ENCODE results near the gene YEATS2.

YEATS2 gene

GRCh38 chr3:183815951-183816475 is 118.4 kb downstream of the YEATS2 start:
- no peak overlapping the region for H3K27ac ChIP-seq
- intact Hi-C loops (cut with DNase I; ENCODE audit: low total_unique reads), result no loop called here
- no peaks in the 10 kb centered on the region for H3K27me3 ChIP-seq
- peak in 1 of 2 donors; percentile 28 for DNase-seq
- no peaks in the 10 kb centered on the region for H3K4me1 ChIP-seq
- H3K4me3 ChIP-seq, result no peak overlapping the region
- H3K9me3 ChIP-seq, result no peaks in the 10 kb centered on the region
- peaks cover 8 to 48% (median 16%) of the 10 kb centered on the region in 3 donors for H3K36me3 ChIP-seq
- TF ChIP-seq CTCF (IDR thresholded peaks at IDR 0.05), result no peak

GRCh38 chr3:183816681-183817510 is 119.3 kb downstream of the YEATS2 start:
- no peaks in the 10 kb centered on the region for H3K9me3 ChIP-seq
- H3K4me1 ChIP-seq, result no peaks in the 10 kb centered on the region
- no peak for TF ChIP-seq CTCF (IDR thresholded peaks at IDR 0.05)
- DNase-seq, result peak in 1 of 2 donors; percentile 54
- no peak overlapping the region for H3K4me3 ChIP-seq
- no peaks in the 10 kb centered on the region for H3K27me3 ChIP-seq
- H3K36me3 ChIP-seq, result peaks cover 8 to 39% (median 8%) of the 10 kb centered on the region in 3 donors
- intact Hi-C loops (cut with DNase I; ENCODE audit: low total_unique reads), result no loop called here
- no peak overlapping the region for H3K27ac ChIP-seq

- H3K27ac ChIP-seq, result no peak overlapping the region
- no peak overlapping the region for H3K4me3 ChIP-seq
- peak in 1 of 2 donors; percentile 31 for DNase-seq
- H3K36me3 ChIP-seq, result peaks cover 6 to 33% (median 8%) of the 10 kb centered on the region in 3 donors
- TF ChIP-seq CTCF (IDR thresholded peaks at IDR 0.05), result no peak
- H3K9me3 ChIP-seq, result no peaks in the 10 kb centered on the region
- H3K4me1 ChIP-seq, result no peaks in the 10 kb centered on the region
- H3K27me3 ChIP-seq, result no peaks in the 10 kb centered on the region
- intact Hi-C loops (cut with DNase I; ENCODE audit: low total_unique reads), result no loop called here
Observed at GRCh38 chr3:183817639-183818038, 120.0 kb downstream of the YEATS2 start.

- Histone ChIP-seq H3K9me3 (no peaks in the 10 kb centered on the region), H3K27ac (no peak overlapping the region), H3K36me3 (peaks cover 1 to 30% (median 8%) of the 10 kb centered on the region in 3 donors), H3K4me1 (no peaks in the 10 kb centered on the region), H3K4me3 (no peak overlapping the region), H3K27me3 (no peaks in the 10 kb centered on the region)
- peak in 1 of 2 donors; percentile 48 for DNase-seq
- intact Hi-C loops (cut with DNase I; ENCODE audit: low total_unique reads), result no loop called here
- no peak for TF ChIP-seq CTCF (IDR thresholded peaks at IDR 0.05)
Observed at GRCh38 chr3:183818041-183818620, 120.5 kb downstream of the YEATS2 start.

- H3K4me3 ChIP-seq, result no peak overlapping the region
- H3K27me3 ChIP-seq, result no peaks in the 10 kb centered on the region
- H3K36me3 ChIP-seq, result peaks cover 0 to 30% (median 8%) of the 10 kb centered on the region in 3 donors
- H3K27ac ChIP-seq, result no peak overlapping the region
- no peak for TF ChIP-seq CTCF (IDR thresholded peaks at IDR 0.05)
- peak in 1 of 2 donors; percentile 60 for DNase-seq
- H3K9me3 ChIP-seq, result no peaks in the 10 kb centered on the region
- H3K4me1 ChIP-seq, result peaks cover 0 to under 1% (median 0%) of the 10 kb centered on the region in 4 donors
- intact Hi-C loops (cut with DNase I; ENCODE audit: low total_unique reads), result no loop called here
Observed at GRCh38 chr3:183818706-183819624, 121.4 kb downstream of the YEATS2 start.

All from tibial artery (tissue), 4 donors.